Adrenal gland (tissue), 12 donors: Measurements from ENCODE around the gene PACRG. TPM values are rescaled to one million over a fixed set of nuclear protein-coding genes. Genes with fewer than 3 reads are reported as not detected.

Source experiments
- DNase-seq, 7 donors: peaks; one replicate each; pipeline ENCODE4 v3.0.0-alpha.2; 2019 to 2020
- H3K27ac ChIP-seq, 5 donors: fragments of 200-600 bp; sonication (generic) in 4 of 5; 1 replicate in 3 of 5; 2 replicates in 2 of 5; pipeline versions ENCODE4 v1.5.1 to v1.8.0; 2016 to 2020; ENCODE audit warnings: mild to moderate bottlenecking in 1 of 5
- H3K27me3 ChIP-seq: fragments of 200-600 bp; 2 replicates; pipeline ENCODE4 v1.8.0; 2021
- H3K36me3 ChIP-seq, 2 donors: fragments of 200-600 bp; replicated peaks in 1 of 2; 1 replicate in 1 of 2; 2 replicates in 1 of 2; pipeline versions ENCODE4 v1.5.1 to v1.8.0; 2018 to 2022
- H3K4me1 ChIP-seq, 2 donors: fragments of 200-600 bp; replicated peaks in 1 of 2; 1 replicate in 1 of 2; 2 replicates in 1 of 2; pipeline versions ENCODE4 v1.5.1 to v1.8.0; 2018 to 2021
- H3K4me3 ChIP-seq, 4 donors: fragments of 200-600 bp; sonication (generic) in 3 of 4; one replicate each; pipeline ENCODE4 v1.5.1; 2016 to 2018
- H3K9me3 ChIP-seq, 3 donors: fragments of 200-600 bp; sonication (generic) in 1 of 3; replicated peaks in 1 of 3; 1 replicate in 2 of 3; 2 replicates in 1 of 3; pipeline versions ENCODE4 v1.5.1 to v1.8.0; 2016 to 2021
- POLR2A ChIP-seq, 2 donors: fragments of 450-650 bp; IDR thresholded peaks; one replicate each; pipeline ENCODE4 v1.6.1; 2017; ENCODE audit warnings: antibody characterized with exemption in 2 of 2, mild to moderate bottlenecking in 2 of 2, moderate library complexity in 1 of 2
- WGBS, 4 donors: extraction: QIAGEN DNeasy Blood & Tissue Kit in 2 of 4; methylation state at CpG; one replicate each; pipeline versions ENCODE4 v1.1.5 to v1.1.7; 2013 to 2017; 5-methylcytosine and 5-hydroxymethylcytosine counted together
- intact Hi-C, 2 donors: fragments of 100-400 bp; cut with DNase I; formaldehyde crosslinking; loops; one replicate each; pipeline versions ENCODE4 v1.14.1 to v1.15.0; 2022 to 2023
- polyA plus RNA-seq, 3 donors: library from polyadenylated mRNA; stranded (reverse); fragments of 200-250 nt in 2 of 3; fragments of 350-450 nt in 1 of 3; fragmentation: Illumina TruSeq in 1 of 3; extraction: RNeasy Lipid Tissue Mini Kit (QIAGEN cat#74804) in 1 of 3; gene quantifications; one replicate each; pipeline ENCODE4 v1.2.3, GENCODE V29; 2013 to 2014
- total RNA-seq, 9 donors: library from RNA; depleted of rRNA in 4 of 9; stranded (reverse); fragments of >200 nt in 4 of 9; fragments of 120-200 nt in 1 of 9; fragmentation: NEBNext Ultra II Directional in 1 of 9; extraction: Animal tissue kit (Norgen Biotek cat#: 25700) in 1 of 9; gene quantifications; one replicate each; pipeline versions ENCODE4 v1.1.0 to v1.2.4, GENCODE V29; 2013 to 2023
- TF ChIP-seq, protein P1 (sequence below), 6 experiments: fragments of 450-650 bp in 4 of 6; fragments of 200-600 bp in 2 of 6; sonication (generic) in 1 of 6; IDR thresholded peaks; 1 replicate in 5 of 6; 2 replicates in 1 of 6; pipeline versions ENCODE4 v1.5.1 to v1.8.0; 2016 to 2021; ENCODE audit warnings: antibody characterized with exemption in 6 of 6, mild to moderate bottlenecking in 2 of 6, moderate library complexity in 1 of 6
- donor health status: healthy with polysubstance abuse.
- donor health status: Bipolar disorder and iron deficiency.
- donor health status: DM: yes; HTN: yes; CAD: no.
- donor health status: DM: no; HTN: no; CAD: no.
- donor health status: DM: no; HTN: no; CAD: no.
- donor health status: DM: yes; HTN: yes; CAD: no.

The PACRG gene
- total and polyA plus RNA-seq, 12 donors, result 0.18 to 6.1 (median 1.4) TPM

DNA sequence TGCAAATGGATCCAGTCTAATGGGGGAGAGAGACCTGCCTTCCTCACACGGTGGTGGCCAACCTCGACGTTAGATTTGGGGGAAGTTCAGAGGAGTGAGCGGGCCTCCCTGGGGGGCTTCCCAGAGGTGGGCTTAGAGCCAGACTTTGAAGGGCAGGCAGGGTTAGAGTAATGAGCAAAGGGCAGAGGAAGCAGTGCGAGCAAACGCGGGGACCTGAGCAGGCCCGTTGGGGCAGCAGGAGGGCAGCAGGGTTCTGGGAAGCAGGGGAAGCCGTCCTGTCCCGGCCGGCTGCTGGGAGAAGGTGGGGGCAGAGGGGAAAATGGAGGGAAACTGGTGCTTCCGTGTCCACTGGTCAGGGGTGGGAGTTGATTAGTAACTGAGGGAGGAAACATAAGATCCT, 474.1 kb downstream of the PACRG start:
- Histone ChIP-seq H3K27me3 (no peaks in the 10 kb centered on the region), H3K4me1 (no peaks in the 10 kb centered on the region), H3K27ac (no peak overlapping the region), H3K9me3 (no peaks in the 10 kb centered on the region), H3K36me3 (no peaks in the 10 kb centered on the region), H3K4me3 (no peak overlapping the region)
- TF ChIP-seq POLR2A (IDR thresholded peaks at IDR 0.05), result no peak
- TF ChIP-seq, protein P1, sequence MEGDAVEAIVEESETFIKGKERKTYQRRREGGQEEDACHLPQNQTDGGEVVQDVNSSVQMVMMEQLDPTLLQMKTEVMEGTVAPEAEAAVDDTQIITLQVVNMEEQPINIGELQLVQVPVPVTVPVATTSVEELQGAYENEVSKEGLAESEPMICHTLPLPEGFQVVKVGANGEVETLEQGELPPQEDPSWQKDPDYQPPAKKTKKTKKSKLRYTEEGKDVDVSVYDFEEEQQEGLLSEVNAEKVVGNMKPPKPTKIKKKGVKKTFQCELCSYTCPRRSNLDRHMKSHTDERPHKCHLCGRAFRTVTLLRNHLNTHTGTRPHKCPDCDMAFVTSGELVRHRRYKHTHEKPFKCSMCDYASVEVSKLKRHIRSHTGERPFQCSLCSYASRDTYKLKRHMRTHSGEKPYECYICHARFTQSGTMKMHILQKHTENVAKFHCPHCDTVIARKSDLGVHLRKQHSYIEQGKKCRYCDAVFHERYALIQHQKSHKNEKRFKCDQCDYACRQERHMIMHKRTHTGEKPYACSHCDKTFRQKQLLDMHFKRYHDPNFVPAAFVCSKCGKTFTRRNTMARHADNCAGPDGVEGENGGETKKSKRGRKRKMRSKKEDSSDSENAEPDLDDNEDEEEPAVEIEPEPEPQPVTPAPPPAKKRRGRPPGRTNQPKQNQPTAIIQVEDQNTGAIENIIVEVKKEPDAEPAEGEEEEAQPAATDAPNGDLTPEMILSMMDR (IDR thresholded peaks at IDR 0.05), result no peak
- 82 to 91% (median 84%) methylated on average over 8 to 12 of the region's 12 CpGs for WGBS, 4 donors
- intact Hi-C loops, result no loop called here
- DNase-seq, result no peak

DNA sequence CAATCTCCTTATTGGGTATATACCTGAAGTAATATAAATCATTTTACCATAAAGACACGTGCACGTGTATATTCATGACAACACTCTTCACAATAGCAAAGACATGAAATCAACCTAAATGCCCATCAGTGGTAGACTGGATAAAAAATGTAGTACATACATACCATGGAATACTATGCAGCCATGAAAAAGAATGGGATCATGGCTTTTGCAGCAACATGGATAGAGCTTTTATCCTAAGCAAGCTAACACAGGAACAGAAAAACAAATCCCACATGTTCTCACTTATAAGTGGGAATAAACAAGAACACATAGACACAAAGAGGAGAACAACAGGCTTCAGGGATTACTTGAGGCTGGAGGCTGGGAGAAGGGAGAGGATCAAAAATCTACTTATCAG, 478.4 kb downstream of the PACRG start:
- H3K4me1 ChIP-seq, result no peaks in the 10 kb centered on the region
- intact Hi-C loops, result no loop called here
- no peak overlapping the region for H3K4me3 ChIP-seq
- 89 to 97% (median 92%) methylated on average over 2 of the region's 2 CpGs for WGBS, 4 donors
- no peaks in the 10 kb centered on the region for H3K9me3 ChIP-seq
- DNase-seq, result no peak
- H3K27ac ChIP-seq, result no peak overlapping the region
- TF ChIP-seq, protein P1 (IDR thresholded peaks at IDR 0.05), result no peak
- TF ChIP-seq POLR2A (IDR thresholded peaks at IDR 0.05), result no peak
- no peaks in the 10 kb centered on the region for H3K27me3 ChIP-seq
- no peaks in the 10 kb centered on the region for H3K36me3 ChIP-seq

DNA sequence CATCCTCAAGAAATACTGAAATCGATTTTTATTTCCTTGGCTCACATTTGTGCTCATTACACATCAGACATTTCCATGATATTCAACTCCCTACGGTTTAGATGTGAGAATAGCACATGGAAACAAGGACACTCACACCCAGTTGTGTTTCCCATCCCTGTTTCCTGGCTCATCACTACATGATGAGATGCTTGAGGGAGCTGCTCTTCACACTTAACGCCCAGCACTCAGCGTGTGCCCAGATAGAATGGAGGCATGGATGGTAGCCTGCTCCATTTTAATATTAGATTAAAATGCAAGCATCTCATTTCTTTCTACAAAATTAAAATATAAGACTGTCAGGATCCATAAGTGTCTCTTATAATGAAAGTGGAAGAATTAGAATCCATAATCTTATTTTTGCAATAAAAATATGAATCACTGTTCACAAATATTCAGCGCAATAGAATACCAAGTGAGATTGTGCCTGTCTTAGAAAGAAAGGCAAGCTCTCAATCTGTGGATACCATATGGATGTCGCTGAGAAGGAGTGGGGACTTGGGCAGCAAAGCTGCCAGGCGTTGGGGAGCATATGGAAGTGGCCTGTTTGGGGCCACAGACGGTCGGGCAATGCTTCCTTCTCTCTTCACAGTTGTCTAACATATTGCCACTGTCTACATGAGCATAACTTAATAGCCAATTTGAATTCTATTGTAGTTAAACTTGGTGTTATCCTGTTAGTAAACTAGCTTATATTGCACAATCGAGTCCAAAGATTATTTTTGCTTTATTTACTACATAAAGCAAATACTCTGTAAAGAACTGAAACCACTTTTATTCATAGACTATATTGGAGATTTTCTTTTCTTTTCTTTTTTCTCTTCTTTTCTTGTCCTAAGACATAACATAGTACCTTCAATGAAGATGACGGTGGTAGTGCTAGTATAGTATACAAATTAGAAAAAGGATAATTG, 479.9 kb downstream of the PACRG start:
- no peak for DNase-seq
- Histone ChIP-seq H3K9me3 (peaks cover 0 to 7% (median 0%) of the 10 kb centered on the region in 3 donors), H3K27me3 (no peaks in the 10 kb centered on the region), H3K36me3 (no peaks in the 10 kb centered on the region), H3K27ac (no peak overlapping the region), H3K4me3 (no peak overlapping the region), H3K4me1 (no peaks in the 10 kb centered on the region)
- intact Hi-C loops, result no loop called here
- TF ChIP-seq POLR2A (IDR thresholded peaks at IDR 0.05), result no peak
- TF ChIP-seq, protein P1 (IDR thresholded peaks at IDR 0.05), result no peak
- WGBS, 4 donors, result 82 to 89% (median 86%) methylated on average over 11 of the region's 11 CpGs

DNA sequence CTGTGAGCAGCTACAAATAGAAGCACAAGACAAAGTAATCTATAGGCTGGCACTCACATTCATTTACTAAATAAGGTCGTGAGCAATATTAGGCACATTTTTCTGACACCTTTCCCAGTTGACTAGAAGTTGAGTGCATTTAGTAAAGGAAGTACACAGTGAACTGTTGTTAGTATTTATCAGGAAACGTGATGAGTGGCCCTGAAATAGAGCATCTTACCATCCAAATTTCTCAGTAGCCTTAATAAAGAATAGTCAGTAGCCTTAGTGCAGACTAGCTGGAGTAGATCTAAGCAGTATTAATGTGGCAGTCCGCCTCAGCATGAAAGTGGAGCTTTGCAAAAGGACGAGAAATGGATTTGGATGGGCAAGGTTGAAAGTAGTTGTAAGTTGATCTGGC, 481.2 kb downstream of the PACRG start:
- H3K27me3 ChIP-seq, result no peaks in the 10 kb centered on the region
- peaks cover 0 to 7% (median 0%) of the 10 kb centered on the region in 3 donors for H3K9me3 ChIP-seq
- no peak overlapping the region for H3K27ac ChIP-seq
- no peaks in the 10 kb centered on the region for H3K36me3 ChIP-seq
- no peak overlapping the region for H3K4me3 ChIP-seq
- no peak for TF ChIP-seq POLR2A (IDR thresholded peaks at IDR 0.05)
- TF ChIP-seq, protein P1 (IDR thresholded peaks at IDR 0.05), result no peak
- H3K4me1 ChIP-seq, result no peaks in the 10 kb centered on the region
- intact Hi-C loops, result no loop called here
- no peak for DNase-seq
- WGBS, 4 donors, result 56 to 66% (median 62%) methylated on average over 4 of the region's 4 CpGs
